ENCODE results near the gene SACM1L.

SACM1L gene

GRCh38 chr3:45792516-45793172 lies 103.4 kb downstream of the SACM1L start:
- no peak for TF ChIP-seq SP1 (IDR thresholded peaks at IDR 0.05)
- no peak for TF ChIP-seq HDGF (IDR thresholded peaks at IDR 0.05; ENCODE audit: borderline replicate concordance)
- TF ChIP-seq SUZ12 (IDR thresholded peaks at IDR 0.05), result no peak
- no peak for TF ChIP-seq L3MBTL2 (conservative IDR thresholded peaks at IDR 0.05)
- TF ChIP-seq ELF4 (IDR thresholded peaks at IDR 0.05), result no peak
- TF ChIP-seq CTBP1 (IDR thresholded peaks at IDR 0.05; ENCODE audit: borderline replicate concordance), result no peak
- TF ChIP-seq FOXA1 (IDR thresholded peaks at IDR 0.05), result no peak
- TF ChIP-seq ARNT (IDR thresholded peaks at IDR 0.05), result no peak
- TF ChIP-seq FOXM1 (IDR thresholded peaks at IDR 0.05; ENCODE audit: borderline replicate concordance), result no peak
- TF ChIP-seq PKNOX1 (IDR thresholded peaks at IDR 0.05), result no peak
- TF ChIP-seq ZNF384 (IDR thresholded peaks at IDR 0.05), result no peak
- no peak for TF ChIP-seq TARDBP (IDR thresholded peaks at IDR 0.05)
- no peak for TF ChIP-seq FOXK2 (IDR thresholded peaks at IDR 0.05)
- TF ChIP-seq NFRKB (IDR thresholded peaks at IDR 0.05), result no peak
- no peak for TF ChIP-seq BHLHE40 (IDR thresholded peaks at IDR 0.05; ENCODE audit: borderline replicate concordance)
- no peak for TF ChIP-seq LEF1 (IDR thresholded peaks at IDR 0.05; ENCODE audit: borderline replicate concordance)
- ChIA-PET CTCF (no interaction called here), POLR2A (no interaction called here)
- DNase-seq (ENCODE audit: extremely low spot score), result no peak

- ChIA-PET POLR2A (no interaction called here), CTCF (no interaction called here)
- no peak for TF ChIP-seq TARDBP (IDR thresholded peaks at IDR 0.05)
- TF ChIP-seq HDGF (IDR thresholded peaks at IDR 0.05; ENCODE audit: borderline replicate concordance), result no peak
- no peak for TF ChIP-seq ELF4 (IDR thresholded peaks at IDR 0.05)
- TF ChIP-seq FOXA1 (IDR thresholded peaks at IDR 0.05), result no peak
- no peak for TF ChIP-seq FOXK2 (IDR thresholded peaks at IDR 0.05)
- no peak for TF ChIP-seq SP1 (IDR thresholded peaks at IDR 0.05)
- TF ChIP-seq BHLHE40 (IDR thresholded peaks at IDR 0.05; ENCODE audit: borderline replicate concordance), result no peak
- no peak for TF ChIP-seq FOXM1 (IDR thresholded peaks at IDR 0.05; ENCODE audit: borderline replicate concordance)
- DNase-seq (ENCODE audit: extremely low spot score), result no peak
Measured at GRCh38 chr3:45793482-45794176, 104.4 kb downstream of the SACM1L start.

GRCh38 chr3:45794177-45794560 lies 105.0 kb downstream of the SACM1L start:
- ChIA-PET CTCF (no interaction called here), POLR2A (no interaction called here)
- no peak for TF ChIP-seq CTBP1 (IDR thresholded peaks at IDR 0.05; ENCODE audit: borderline replicate concordance)
- TF ChIP-seq ELF4 (IDR thresholded peaks at IDR 0.05), result no peak
- no peak for TF ChIP-seq ARNT (IDR thresholded peaks at IDR 0.05)
- TF ChIP-seq ZNF384 (IDR thresholded peaks at IDR 0.05), result no peak
- no peak for TF ChIP-seq L3MBTL2 (conservative IDR thresholded peaks at IDR 0.05)
- no peak for DNase-seq (ENCODE audit: extremely low spot score)

GRCh38 chr3:45794660-45795059 lies 105.5 kb downstream of the SACM1L start:
- DNase-seq (ENCODE audit: extremely low spot score), result no peak
- ChIA-PET POLR2A (no interaction called here), CTCF (interaction anchor here (0.6 kb wide), 1 partner anchor 33 kb away, joined by 4 read pairs; no protein-coding TSS in a partner anchor)
- no peak for TF ChIP-seq FOXA1 (IDR thresholded peaks at IDR 0.05)
- no peak for TF ChIP-seq NFRKB (IDR thresholded peaks at IDR 0.05)
- no peak for TF ChIP-seq FOXK2 (IDR thresholded peaks at IDR 0.05)
- TF ChIP-seq ELF4 (IDR thresholded peaks at IDR 0.05), result no peak
- no peak for TF ChIP-seq BHLHE40 (IDR thresholded peaks at IDR 0.05; ENCODE audit: borderline replicate concordance)
- TF ChIP-seq PKNOX1 (IDR thresholded peaks at IDR 0.05), result no peak
- TF ChIP-seq CTBP1 (IDR thresholded peaks at IDR 0.05; ENCODE audit: borderline replicate concordance), result no peak
- no peak for TF ChIP-seq L3MBTL2 (conservative IDR thresholded peaks at IDR 0.05)
- no peak for TF ChIP-seq LEF1 (IDR thresholded peaks at IDR 0.05; ENCODE audit: borderline replicate concordance)
- no peak for TF ChIP-seq SUZ12 (IDR thresholded peaks at IDR 0.05)
- no peak for TF ChIP-seq ARNT (IDR thresholded peaks at IDR 0.05)
- no peak for TF ChIP-seq FOXM1 (IDR thresholded peaks at IDR 0.05; ENCODE audit: borderline replicate concordance)
- TF ChIP-seq HDGF (IDR thresholded peaks at IDR 0.05; ENCODE audit: borderline replicate concordance), result no peak
- TF ChIP-seq ZNF384 (IDR thresholded peaks at IDR 0.05), result no peak
- TF ChIP-seq TARDBP (IDR thresholded peaks at IDR 0.05), result no peak
- no peak for TF ChIP-seq SP1 (IDR thresholded peaks at IDR 0.05)
